Epithelial cell of esophagus (primary cell): ENCODE results near the gene CCDC83.
A peak's percentile ranks its signal among the peaks of the same experiment; 100 is the strongest.

Source experiments
- DNase-seq: peaks from one replicate; pipeline ENCODE4 v3.0.0; 2010; ENCODE audit warnings: low read depth
- H3K4me3 ChIP-seq: 2 replicates; pipeline ENCODE4 v1.5.1; 2011; ENCODE audit warnings: mild to moderate bottlenecking, low read length, control low read depth
- CTCF ChIP-seq: IDR thresholded peaks from 2 replicates; pipeline ENCODE4 v1.5.1; 2011; ENCODE audit warnings: low read depth, mild to moderate bottlenecking, low read length, control low read depth, inconsistent platforms; ENCODE audit not compliant: insufficient read depth; ENCODE audit errors: missing control alignments

CCDC83 gene

GRCh38 chr11:85863855-85864254, 8.7 kb downstream of the CCDC83 start:
- no peak overlapping the region for H3K4me3 ChIP-seq
- TF ChIP-seq CTCF, result no peak
- no peak for DNase-seq

- DNase-seq, result no peak
- no peak overlapping the region for H3K4me3 ChIP-seq
- no peak for TF ChIP-seq CTCF
Measured at GRCh38 chr11:85866137-85866827, 11.1 kb downstream of the CCDC83 start.

DNA sequence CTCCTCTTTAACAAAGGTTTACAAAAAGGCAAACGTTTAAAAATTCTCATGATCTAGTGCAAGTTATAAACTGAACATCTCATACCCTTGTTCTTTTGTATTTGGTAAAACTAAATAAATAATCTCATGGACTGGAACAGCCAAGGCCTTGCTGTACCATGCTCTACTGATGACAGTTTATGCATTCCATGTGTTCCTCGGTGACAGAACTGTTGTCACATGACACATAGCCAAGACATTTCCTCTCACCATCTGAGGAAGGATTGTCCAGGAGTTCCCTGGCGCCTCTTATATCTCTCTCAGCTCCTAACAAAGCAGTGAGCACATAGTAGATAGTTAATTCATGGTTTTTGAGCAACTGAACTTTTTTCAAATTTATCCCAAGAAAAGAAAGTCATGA, 12.6 kb downstream of the CCDC83 start:
- H3K4me3 ChIP-seq, result no peak overlapping the region
- DNase-seq, result no peak
- TF ChIP-seq CTCF, result no peak

GRCh38 chr11:85869781-85870180, 14.6 kb downstream of the CCDC83 start:
- DNase-seq, result no peak
- no peak for TF ChIP-seq CTCF
- H3K4me3 ChIP-seq, result no peak overlapping the region

DNA sequence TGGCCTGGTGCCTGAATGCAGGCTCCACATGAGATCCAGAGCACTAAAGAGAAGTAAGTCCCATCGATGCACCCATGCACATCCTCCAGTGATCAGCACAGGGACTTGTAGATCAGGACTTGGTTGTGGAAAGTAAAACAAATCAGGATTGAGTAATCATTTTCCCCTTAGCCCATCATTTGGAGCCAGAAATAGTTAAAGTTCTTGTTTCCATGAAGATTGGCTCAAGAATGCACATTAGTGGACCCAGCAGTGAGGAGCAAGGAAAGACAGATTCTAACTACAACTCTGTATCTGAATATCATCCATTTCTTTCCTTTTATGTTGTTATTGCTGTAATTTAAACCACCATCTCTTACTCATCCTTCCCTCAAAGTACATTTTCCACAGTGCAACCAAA, 19.1 kb downstream of the CCDC83 start:
- H3K4me3 ChIP-seq, result no peak overlapping the region
- TF ChIP-seq CTCF, result no peak
- no peak for DNase-seq

GRCh38 chr11:85875505-85875904, 20.3 kb downstream of the CCDC83 start:
- TF ChIP-seq CTCF, result no peak
- peak; percentile 65 for DNase-seq
- H3K4me3 ChIP-seq, result no peak overlapping the region

GRCh38 chr11:85884581-85885021, 29.4 kb downstream of the CCDC83 start:
- no peak overlapping the region for H3K4me3 ChIP-seq
- no peak for TF ChIP-seq CTCF
- no peak for DNase-seq
